Measurements from ENCODE around the gene CFAP20DC. TPM values are rescaled to one million over a fixed set of nuclear protein-coding genes. Genes with fewer than 3 reads are reported as not detected.

Gene CFAP20DC
- total RNA-seq, 1 experiment from 2014 or later, result 2.9 TPM

GRCh38 chr3:58751235-58751634, 298.6 kb downstream of the CFAP20DC start:
- Histone ChIP-seq H3K27ac (ENCODE audit: low read depth, low read length) (no peak overlapping the region), H3K27me3 (ENCODE audit: insufficient read depth, low read length) (no peaks in the 10 kb centered on the region), H3K4me1 (ENCODE audit: control insufficient read depth in 1 of 2, insufficient read depth in 2 of 2, low read length in 2 of 2) (no peaks in the 10 kb centered on the region), H3K36me3 (ENCODE audit: control insufficient read depth in 1 of 2, insufficient read depth in 2 of 2, low read length in 2 of 2) (no peaks in the 10 kb centered on the region), H3K4me2 (ENCODE audit: low read length) (no peak overlapping the region), H3K9ac (ENCODE audit: low read length) (no peak overlapping the region), H2AFZ (ENCODE audit: low read depth, low read length, poor library complexity, severe bottlenecking) (no peak overlapping the region), H3K9me3 (ENCODE audit: control insufficient read depth in 1 of 2, insufficient read depth in 1 of 2, low read depth in 1 of 2, low read length in 2 of 2) (no peaks in the 10 kb centered on the region), H3K9me2 (ENCODE audit: insufficient read depth) (no peaks in the 10 kb centered on the region), H3K4me3 (replicated peaks in 1 of 2; ENCODE audit: low read depth in 1 of 2, low read length in 2 of 2) (no peak overlapping the region), H4K20me1 (ENCODE audit: insufficient read depth) (no peaks in the 10 kb centered on the region), H3K79me2 (ENCODE audit: insufficient read depth, low read length) (no peaks in the 10 kb centered on the region)
- no peak for ATAC-seq
- no peak for DNase-seq (ENCODE audit: low read depth, low spot score)
- ChIA-PET RAD21 (ENCODE audit: low non-redundant PET in 1 of 2, low total read pairs in 2 of 2, uncharacterized antibody in 2 of 2, unreplicated experiment in 2 of 2) (no interaction called here), CTCF (no interaction called here), POLR2A (no interaction called here)
- intact Hi-C loops (cut with micrococcal nuclease), result no loop called here
- no TSS peak for BruUV-seq (replicated peaks)
- TF ChIP-seq, protein P1, sequence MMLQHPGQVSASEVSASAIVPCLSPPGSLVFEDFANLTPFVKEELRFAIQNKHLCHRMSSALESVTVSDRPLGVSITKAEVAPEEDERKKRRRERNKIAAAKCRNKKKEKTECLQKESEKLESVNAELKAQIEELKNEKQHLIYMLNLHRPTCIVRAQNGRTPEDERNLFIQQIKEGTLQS (IDR thresholded peaks at IDR 0.05), result no peak
- TF ChIP-seq SP1 (IDR thresholded peaks at IDR 0.05; ENCODE audit: low read depth) (no peak), CEBPB (IDR thresholded peaks at IDR 0.05; ENCODE audit: low read depth) (no peak), SRF (IDR thresholded peaks at IDR 0.05; ENCODE audit: low read depth) (no peak), TCF7L2 (IDR thresholded peaks at IDR 0.05; ENCODE audit: borderline replicate concordance, extremely low read depth, insufficient read depth, insufficient read length) (no peak), POLR2AphosphoS5 (IDR thresholded peaks at IDR 0.05; ENCODE audit: low read depth, low read length) (no peak), YY1 (IDR thresholded peaks at IDR 0.05; ENCODE audit: extremely low read depth, insufficient replicate concordance, low read depth, low read length) (no peak), SIN3A (IDR thresholded peaks at IDR 0.05; ENCODE audit: low read depth) (no peak), EZH2phosphoT487 (IDR thresholded peaks at IDR 0.05; ENCODE audit: borderline replicate concordance) (no peak), ZNF274 (IDR thresholded peaks at IDR 0.05; ENCODE audit: low read depth, low read length) (no peak), EZH2 (IDR thresholded peaks at IDR 0.05) (no peak), POLR2A (IDR thresholded peaks at IDR 0.05; ENCODE audit: borderline replicate concordance, extremely low read depth, insufficient read depth, insufficient read length) (no peak), CBX3 (IDR thresholded peaks at IDR 0.05; ENCODE audit: low read depth) (no peak), ELF1 (IDR thresholded peaks at IDR 0.05; ENCODE audit: borderline replicate concordance, low read depth) (no peak), ZFX (IDR thresholded peaks at IDR 0.05) (no peak), RAD21 (IDR thresholded peaks at IDR 0.05; ENCODE audit: low read depth) (no peak)
- TF ChIP-seq, protein P2, sequence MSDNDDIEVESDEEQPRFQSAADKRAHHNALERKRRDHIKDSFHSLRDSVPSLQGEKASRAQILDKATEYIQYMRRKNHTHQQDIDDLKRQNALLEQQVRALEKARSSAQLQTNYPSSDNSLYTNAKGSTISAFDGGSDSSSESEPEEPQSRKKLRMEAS (IDR thresholded peaks at IDR 0.05), result no peak
- TF ChIP-seq, protein P3, sequence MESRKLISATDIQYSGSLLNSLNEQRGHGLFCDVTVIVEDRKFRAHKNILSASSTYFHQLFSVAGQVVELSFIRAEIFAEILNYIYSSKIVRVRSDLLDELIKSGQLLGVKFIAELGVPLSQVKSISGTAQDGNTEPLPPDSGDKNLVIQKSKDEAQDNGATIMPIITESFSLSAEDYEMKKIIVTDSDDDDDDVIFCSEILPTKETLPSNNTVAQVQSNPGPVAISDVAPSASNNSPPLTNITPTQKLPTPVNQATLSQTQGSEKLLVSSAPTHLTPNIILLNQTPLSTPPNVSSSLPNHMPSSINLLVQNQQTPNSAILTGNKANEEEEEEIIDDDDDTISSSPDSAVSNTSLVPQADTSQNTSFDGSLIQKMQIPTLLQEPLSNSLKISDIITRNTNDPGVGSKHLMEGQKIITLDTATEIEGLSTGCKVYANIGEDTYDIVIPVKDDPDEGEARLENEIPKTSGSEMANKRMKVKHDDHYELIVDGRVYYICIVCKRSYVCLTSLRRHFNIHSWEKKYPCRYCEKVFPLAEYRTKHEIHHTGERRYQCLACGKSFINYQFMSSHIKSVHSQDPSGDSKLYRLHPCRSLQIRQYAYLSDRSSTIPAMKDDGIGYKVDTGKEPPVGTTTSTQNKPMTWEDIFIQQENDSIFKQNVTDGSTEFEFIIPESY (IDR thresholded peaks at IDR 0.05; ENCODE audit: extremely low read depth, insufficient replicate concordance, low read length), result no peak
- TF ChIP-seq, protein P4, sequence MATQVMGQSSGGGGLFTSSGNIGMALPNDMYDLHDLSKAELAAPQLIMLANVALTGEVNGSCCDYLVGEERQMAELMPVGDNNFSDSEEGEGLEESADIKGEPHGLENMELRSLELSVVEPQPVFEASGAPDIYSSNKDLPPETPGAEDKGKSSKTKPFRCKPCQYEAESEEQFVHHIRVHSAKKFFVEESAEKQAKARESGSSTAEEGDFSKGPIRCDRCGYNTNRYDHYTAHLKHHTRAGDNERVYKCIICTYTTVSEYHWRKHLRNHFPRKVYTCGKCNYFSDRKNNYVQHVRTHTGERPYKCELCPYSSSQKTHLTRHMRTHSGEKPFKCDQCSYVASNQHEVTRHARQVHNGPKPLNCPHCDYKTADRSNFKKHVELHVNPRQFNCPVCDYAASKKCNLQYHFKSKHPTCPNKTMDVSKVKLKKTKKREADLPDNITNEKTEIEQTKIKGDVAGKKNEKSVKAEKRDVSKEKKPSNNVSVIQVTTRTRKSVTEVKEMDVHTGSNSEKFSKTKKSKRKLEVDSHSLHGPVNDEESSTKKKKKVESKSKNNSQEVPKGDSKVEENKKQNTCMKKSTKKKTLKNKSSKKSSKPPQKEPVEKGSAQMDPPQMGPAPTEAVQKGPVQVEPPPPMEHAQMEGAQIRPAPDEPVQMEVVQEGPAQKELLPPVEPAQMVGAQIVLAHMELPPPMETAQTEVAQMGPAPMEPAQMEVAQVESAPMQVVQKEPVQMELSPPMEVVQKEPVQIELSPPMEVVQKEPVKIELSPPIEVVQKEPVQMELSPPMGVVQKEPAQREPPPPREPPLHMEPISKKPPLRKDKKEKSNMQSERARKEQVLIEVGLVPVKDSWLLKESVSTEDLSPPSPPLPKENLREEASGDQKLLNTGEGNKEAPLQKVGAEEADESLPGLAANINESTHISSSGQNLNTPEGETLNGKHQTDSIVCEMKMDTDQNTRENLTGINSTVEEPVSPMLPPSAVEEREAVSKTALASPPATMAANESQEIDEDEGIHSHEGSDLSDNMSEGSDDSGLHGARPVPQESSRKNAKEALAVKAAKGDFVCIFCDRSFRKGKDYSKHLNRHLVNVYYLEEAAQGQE (IDR thresholded peaks at IDR 0.05; ENCODE audit: low read depth), result no peak
- TF ChIP-seq, protein P5, sequence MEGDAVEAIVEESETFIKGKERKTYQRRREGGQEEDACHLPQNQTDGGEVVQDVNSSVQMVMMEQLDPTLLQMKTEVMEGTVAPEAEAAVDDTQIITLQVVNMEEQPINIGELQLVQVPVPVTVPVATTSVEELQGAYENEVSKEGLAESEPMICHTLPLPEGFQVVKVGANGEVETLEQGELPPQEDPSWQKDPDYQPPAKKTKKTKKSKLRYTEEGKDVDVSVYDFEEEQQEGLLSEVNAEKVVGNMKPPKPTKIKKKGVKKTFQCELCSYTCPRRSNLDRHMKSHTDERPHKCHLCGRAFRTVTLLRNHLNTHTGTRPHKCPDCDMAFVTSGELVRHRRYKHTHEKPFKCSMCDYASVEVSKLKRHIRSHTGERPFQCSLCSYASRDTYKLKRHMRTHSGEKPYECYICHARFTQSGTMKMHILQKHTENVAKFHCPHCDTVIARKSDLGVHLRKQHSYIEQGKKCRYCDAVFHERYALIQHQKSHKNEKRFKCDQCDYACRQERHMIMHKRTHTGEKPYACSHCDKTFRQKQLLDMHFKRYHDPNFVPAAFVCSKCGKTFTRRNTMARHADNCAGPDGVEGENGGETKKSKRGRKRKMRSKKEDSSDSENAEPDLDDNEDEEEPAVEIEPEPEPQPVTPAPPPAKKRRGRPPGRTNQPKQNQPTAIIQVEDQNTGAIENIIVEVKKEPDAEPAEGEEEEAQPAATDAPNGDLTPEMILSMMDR (IDR thresholded peaks at IDR 0.05 in 2 of 3, conservative IDR thresholded peaks at IDR 0.05 in 1 of 3; ENCODE audit: borderline replicate concordance in 1 of 3, insufficient read depth in 1 of 3, low read depth in 2 of 3, low read length in 2 of 3), result no peak

Data from HCT116 (cell line).